Osteoblast (primary cell): ENCODE data around the gene CRIP2. TPM values are rescaled to one million over a fixed set of nuclear protein-coding genes. Genes with fewer than 3 reads are reported as not detected.

Source experiments
- DNase-seq: peaks from one replicate; pipeline ENCODE4 v3.0.0; 2011; ENCODE audit warnings: low spot score, mixed read lengths; ENCODE audit not compliant: insufficient read length; ENCODE audit errors: missing footprints
- H2AFZ ChIP-seq: 2 replicates; pipeline ENCODE4 v1.6.0; 2011; ENCODE audit warnings: mild to moderate bottlenecking, low read length
- H3K27ac ChIP-seq: 2 replicates; pipeline ENCODE4 v1.5.1; 2011; ENCODE audit warnings: mild to moderate bottlenecking, low read depth, low read length, moderate library complexity
- H3K27me3 ChIP-seq: 2 replicates; pipeline ENCODE4 v1.6.0; 2012; ENCODE audit warnings: mild to moderate bottlenecking, control low read depth, inconsistent platforms, low read length, moderate library complexity; ENCODE audit not compliant: insufficient read depth
- H3K36me3 ChIP-seq: 2 replicates; pipeline ENCODE4 v1.5.1; 2011; ENCODE audit warnings: mild to moderate bottlenecking, low read length, control low read depth, moderate library complexity; ENCODE audit not compliant: insufficient read depth
- H3K4me1 ChIP-seq: 2 replicates; pipeline ENCODE4 v1.5.1; 2011; ENCODE audit warnings: mild to moderate bottlenecking, low read length, control low read depth, moderate library complexity; ENCODE audit not compliant: insufficient read depth
- H3K4me2 ChIP-seq: 2 replicates; pipeline ENCODE4 v1.6.0; 2011; ENCODE audit warnings: mild to moderate bottlenecking, low read length; ENCODE audit not compliant: insufficient read depth
- H3K4me3 ChIP-seq: fragments of 200-600 bp; sonication (generic); 3 replicates; pipeline ENCODE4 v1.5.1; 2012; ENCODE audit warnings: mild to moderate bottlenecking, low read length, inconsistent platforms; ENCODE audit not compliant: insufficient read depth
- H3K79me2 ChIP-seq: 2 replicates; pipeline ENCODE4 v1.6.0; 2012; ENCODE audit warnings: mild to moderate bottlenecking, low read length, control low read depth, inconsistent platforms; ENCODE audit not compliant: insufficient read depth
- H3K9me3 ChIP-seq: 2 replicates; pipeline ENCODE4 v1.5.1; 2011; ENCODE audit warnings: low read depth, low read length, control low read depth
- H4K20me1 ChIP-seq: 2 replicates; pipeline ENCODE4 v1.6.0; 2012; ENCODE audit warnings: mild to moderate bottlenecking, low read length, control low read depth; ENCODE audit not compliant: insufficient read depth
- CTCF ChIP-seq: IDR thresholded peaks from 2 replicates; pipeline ENCODE4 v1.5.1; 2011; ENCODE audit warnings: mild to moderate bottlenecking, low read depth, low read length, moderate library complexity; ENCODE audit errors: extremely low read depth
- total RNA-seq: library from RNA; depleted of rRNA; stranded (reverse); fragments of >200 nt; gene quantifications from 2 replicates; pipeline ENCODE4 v1.2.3, GENCODE V29; 2012

CRIP2 gene
- total RNA-seq, 1 donor = 43.8 TPM

DNA sequence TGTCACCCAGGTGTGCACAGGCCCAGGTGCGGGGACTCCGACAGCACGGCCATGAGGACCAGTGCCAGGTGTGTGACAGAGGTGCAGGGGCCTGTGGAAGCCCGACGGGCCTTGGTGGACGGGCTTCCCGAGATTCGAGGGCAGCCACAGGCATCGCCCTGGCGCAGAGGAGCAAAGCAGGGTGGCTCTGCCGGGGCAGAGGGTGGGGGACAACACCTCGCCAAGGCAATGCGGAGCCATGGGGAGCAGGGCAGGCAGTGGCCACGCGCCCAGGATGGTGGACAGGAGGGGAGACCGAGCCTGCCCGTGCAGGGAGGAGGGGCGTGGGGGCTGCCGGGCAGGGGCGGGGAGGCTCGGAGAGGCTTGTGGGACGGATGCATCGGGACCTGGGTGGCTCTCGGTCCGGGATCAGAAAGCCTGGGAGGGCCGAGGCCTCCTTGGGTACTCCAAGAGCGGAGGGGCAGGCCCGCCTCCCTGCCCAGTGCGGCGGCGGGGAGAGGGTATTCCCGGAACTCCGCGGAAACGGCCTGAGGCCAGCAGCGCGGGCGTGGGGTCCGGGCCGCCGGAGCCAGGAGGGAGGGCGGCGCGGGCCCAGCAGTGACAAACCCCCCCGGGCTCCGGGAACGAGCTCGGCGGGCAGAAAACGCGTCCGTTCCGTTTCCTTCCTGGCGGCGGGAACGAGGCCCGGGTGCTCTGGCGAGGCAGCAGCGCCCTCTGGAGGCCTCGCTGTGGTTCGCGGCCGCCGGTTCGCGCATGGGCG, 53.4 kb downstream of the CRIP2 start:
- Histone ChIP-seq H3K4me2 (peak overlapping the region; percentile 79), H2AFZ (peak overlapping the region; percentile 77), H3K9me3 (no peaks in the 10 kb centered on the region), H3K27me3 (peaks cover 6% of the 10 kb centered on the region), H3K4me1 (peaks cover 5% of the 10 kb centered on the region), H3K79me2 (no peaks in the 10 kb centered on the region), H3K36me3 (no peaks in the 10 kb centered on the region), H3K4me3 (peak overlapping the region; percentile 77), H4K20me1 (no peaks in the 10 kb centered on the region), H3K27ac (peak overlapping the region; percentile 28)
- DNase-seq = peak; percentile 100
- TF ChIP-seq CTCF = peak; percentile 58

- Histone ChIP-seq H3K27me3 (peaks cover 6% of the 10 kb centered on the region), H2AFZ (peak overlapping the region; percentile 65), H3K4me2 (peak overlapping the region; percentile 79), H3K4me3 (peak overlapping the region; percentile 77), H3K36me3 (no peaks in the 10 kb centered on the region), H3K79me2 (no peaks in the 10 kb centered on the region), H3K9me3 (no peaks in the 10 kb centered on the region), H4K20me1 (no peaks in the 10 kb centered on the region), H3K27ac (no peak overlapping the region), H3K4me1 (peaks cover 5% of the 10 kb centered on the region)
- DNase-seq = peak; percentile 76
- TF ChIP-seq CTCF = no peak
Measured at GRCh38 chr14:105528586-105529318, 54.1 kb downstream of the CRIP2 start.

- Histone ChIP-seq H3K36me3 (no peaks in the 10 kb centered on the region), H3K79me2 (no peaks in the 10 kb centered on the region), H3K9me3 (no peaks in the 10 kb centered on the region), H3K27me3 (peaks cover 5% of the 10 kb centered on the region), H3K27ac (no peak overlapping the region), H3K4me2 (no peak overlapping the region), H4K20me1 (no peaks in the 10 kb centered on the region), H3K4me1 (peaks cover 5% of the 10 kb centered on the region), H2AFZ (no peak overlapping the region), H3K4me3 (no peak overlapping the region)
- TF ChIP-seq CTCF = no peak
- peak; percentile 63 for DNase-seq
Measured at GRCh38 chr14:105529319-105529568, 54.6 kb downstream of the CRIP2 start.

Other genes starting within 250 kb of the CRIP2 start
- 54.3 and 60.1 TPM in 2 replicates for gene BTBD6, start 226.3 kb upstream of the CRIP2 start, total RNA-seq
- 33.6 and 34.4 TPM in 2 replicates for gene BRF1, start 173.8 kb upstream of the CRIP2 start, total RNA-seq
- 81.1 and 81.3 TPM in 2 replicates for gene PACS2, start 160.1 kb upstream of the CRIP2 start, total RNA-seq
- gene TEX22, start 76.3 kb upstream of the CRIP2 start, total RNA-seq = under 0.01 and 0.29 TPM in 2 replicates
- 60.4 TPM in 2 replicates for gene MTA1, start 55.0 kb upstream of the CRIP2 start, total RNA-seq
- gene CRIP1, start 12.1 kb downstream of the CRIP2 start, total RNA-seq = 5.0 and 8.7 TPM in 2 replicates
- 3.2 and 5.1 TPM in 2 replicates for gene TEDC1, start 16.4 kb downstream of the CRIP2 start, total RNA-seq
- gene TMEM121, start 51.8 kb downstream of the CRIP2 start, total RNA-seq = 1.8 and 2.7 TPM in 2 replicates